Neural progenitor cell (in vitro differentiated cells): ENCODE results near the gene HIVEP2. TPM values are rescaled to one million over a fixed set of nuclear protein-coding genes. Genes with fewer than 3 reads are reported as not detected.
A peak's percentile ranks its signal among the peaks of the same experiment; 100 is the strongest.

ENCODE experiments used
- DNase-seq: peaks from one replicate; pipeline ENCODE4 v3.0.0-alpha.2; 2016; ENCODE audit warnings: low spot score
- H2AFZ ChIP-seq: fragments of 200-600 bp; sonication (generic); replicated peaks from 2 replicates; pipeline ENCODE4 v1.6.1; 2016; ENCODE audit warnings: antibody characterized with exemption
- H3F3A ChIP-seq: fragments of 200-600 bp; sonication (generic); 2 replicates; pipeline ENCODE4 v1.6.1; 2016; ENCODE audit warnings: antibody characterized with exemption, low read depth
- H3K27ac ChIP-seq: fragments of 200-600 bp; sonication (generic); 2 replicates; pipeline ENCODE4 v1.5.1; 2016; ENCODE audit warnings: mild to moderate bottlenecking
- H3K27me3 ChIP-seq: fragments of 200-600 bp; sonication (generic); 2 replicates; pipeline ENCODE4 v1.6.1; 2016; ENCODE audit warnings: mild to moderate bottlenecking, moderate library complexity
- H3K36me3 ChIP-seq: fragments of 200-600 bp; sonication (generic); 2 replicates; pipeline ENCODE4 v1.5.1; 2016
- H3K4me1 ChIP-seq: fragments of 200-600 bp; sonication (generic); 2 replicates; pipeline ENCODE4 v1.6.1; 2016; ENCODE audit warnings: mixed run types
- H3K4me2 ChIP-seq: fragments of 200-600 bp; sonication (generic); 2 replicates; pipeline ENCODE4 v1.6.1; 2016
- H3K4me3 ChIP-seq: fragments of 200-600 bp; sonication (generic); 2 replicates; pipeline ENCODE4 v1.5.1; 2016
- H3K79me2 ChIP-seq: fragments of 200-600 bp; sonication (generic); 2 replicates; pipeline ENCODE4 v1.6.1; 2016; ENCODE audit warnings: low read depth
- H3K9ac ChIP-seq: fragments of 200-600 bp; sonication (generic); 2 replicates; pipeline ENCODE4 v1.6.1; 2016
- H3K9me3 ChIP-seq: fragments of 200-600 bp; sonication (generic); 2 replicates; pipeline ENCODE4 v1.5.1; 2016; ENCODE audit warnings: low read depth
- H4K20me1 ChIP-seq: fragments of 200-600 bp; sonication (generic); 2 replicates; pipeline ENCODE4 v1.6.1; 2016; ENCODE audit warnings: low read depth
- H3K27ac Mint-ChIP-seq: 3 replicates; pipeline ENCODE4 v1.8.0; 2021; ENCODE audit warnings: mixed read lengths
- H3K27me3 Mint-ChIP-seq: 2 replicates; pipeline ENCODE4 v1.8.0; 2022; ENCODE audit warnings: low read depth, mild to moderate bottlenecking, inconsistent platforms, moderate library complexity, mixed read lengths; ENCODE audit not compliant: insufficient read depth
- H3K36me3 Mint-ChIP-seq: 3 replicates; pipeline ENCODE4 v1.8.0; 2021; ENCODE audit warnings: mixed read lengths
- H3K4me1 Mint-ChIP-seq: 3 replicates; pipeline ENCODE4 v1.8.0; 2021; ENCODE audit warnings: mixed read lengths
- H3K4me3 Mint-ChIP-seq: 3 replicates; pipeline ENCODE4 v1.8.0; 2021; ENCODE audit warnings: mild to moderate bottlenecking, moderate library complexity, mixed read lengths
- H3K9me3 Mint-ChIP-seq: 3 replicates; pipeline ENCODE4 v1.8.0; 2020; ENCODE audit warnings: mixed read lengths
- EZH2 ChIP-seq: fragments of 200-600 bp; sonication (generic); IDR thresholded peaks from 2 replicates; pipeline ENCODE4 v1.6.1; 2017; ENCODE audit warnings: antibody characterized with exemption, mild to moderate bottlenecking, moderate library complexity
- EZH2phosphoT487 ChIP-seq: fragments of 200-600 bp; sonication (generic); IDR thresholded peaks from 2 replicates; pipeline ENCODE4 v1.6.1; 2017; ENCODE audit warnings: antibody characterized with exemption
- total RNA-seq: library from RNA; depleted of rRNA; stranded (reverse); fragments of >200 nt; gene quantifications from 2 replicates; pipeline ENCODE4 v1.2.3, GENCODE V29; 2015; ENCODE audit warnings: low replicate concordance
- TF ChIP-seq, protein P1 (sequence below): fragments of 200-600 bp; sonication (generic); IDR thresholded peaks from 2 replicates; pipeline ENCODE4 v1.5.1; 2017; ENCODE audit warnings: antibody characterized with exemption, mild to moderate bottlenecking

Gene HIVEP2
- total RNA-seq, 1 donor from 2014 or later: 2.1 TPM

DNA sequence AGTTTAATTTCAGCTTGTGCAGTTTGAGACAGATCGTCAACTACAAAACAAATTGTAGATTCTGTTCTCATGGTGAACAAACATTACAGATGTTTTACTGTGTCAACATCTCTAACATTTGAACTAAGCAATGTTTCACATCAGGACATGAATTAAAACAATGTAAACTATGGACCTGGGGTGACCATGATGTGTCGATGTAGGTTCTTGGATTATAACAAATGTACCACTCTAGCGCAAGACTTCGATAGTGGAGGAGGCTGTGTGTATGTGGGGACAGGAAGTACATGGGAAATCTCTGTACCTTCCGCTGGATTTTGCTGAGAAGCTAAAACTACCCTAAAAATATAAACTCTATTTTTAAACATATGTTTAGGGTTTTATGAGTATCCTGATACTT is 17.1 kb downstream of the HIVEP2 start:
- no peak for DNase-seq
- no peak overlapping the region for H3K4me3 Mint-ChIP-seq
- Histone ChIP-seq H3K4me2 (no peak overlapping the region), H3F3A (peaks cover 3% of the 10 kb centered on the region), H4K20me1 (peaks cover 16% of the 10 kb centered on the region), H3K36me3 (no peaks in the 10 kb centered on the region), H3K4me3 (no peak overlapping the region), H2AFZ (no peak overlapping the region), H3K79me2 (no peaks in the 10 kb centered on the region), H3K4me1 (peaks cover 3% of the 10 kb centered on the region), H3K27ac (no peak overlapping the region), H3K27me3 (peaks cover 44% of the 10 kb centered on the region), H3K9me3 (no peaks in the 10 kb centered on the region), H3K9ac (no peak overlapping the region)
- no peaks in the 10 kb centered on the region for H3K36me3 Mint-ChIP-seq
- peaks cover 13% of the 10 kb centered on the region for H3K27me3 Mint-ChIP-seq
- TF ChIP-seq EZH2: no peak
- TF ChIP-seq, protein P1, sequence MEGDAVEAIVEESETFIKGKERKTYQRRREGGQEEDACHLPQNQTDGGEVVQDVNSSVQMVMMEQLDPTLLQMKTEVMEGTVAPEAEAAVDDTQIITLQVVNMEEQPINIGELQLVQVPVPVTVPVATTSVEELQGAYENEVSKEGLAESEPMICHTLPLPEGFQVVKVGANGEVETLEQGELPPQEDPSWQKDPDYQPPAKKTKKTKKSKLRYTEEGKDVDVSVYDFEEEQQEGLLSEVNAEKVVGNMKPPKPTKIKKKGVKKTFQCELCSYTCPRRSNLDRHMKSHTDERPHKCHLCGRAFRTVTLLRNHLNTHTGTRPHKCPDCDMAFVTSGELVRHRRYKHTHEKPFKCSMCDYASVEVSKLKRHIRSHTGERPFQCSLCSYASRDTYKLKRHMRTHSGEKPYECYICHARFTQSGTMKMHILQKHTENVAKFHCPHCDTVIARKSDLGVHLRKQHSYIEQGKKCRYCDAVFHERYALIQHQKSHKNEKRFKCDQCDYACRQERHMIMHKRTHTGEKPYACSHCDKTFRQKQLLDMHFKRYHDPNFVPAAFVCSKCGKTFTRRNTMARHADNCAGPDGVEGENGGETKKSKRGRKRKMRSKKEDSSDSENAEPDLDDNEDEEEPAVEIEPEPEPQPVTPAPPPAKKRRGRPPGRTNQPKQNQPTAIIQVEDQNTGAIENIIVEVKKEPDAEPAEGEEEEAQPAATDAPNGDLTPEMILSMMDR: no peak
- TF ChIP-seq EZH2phosphoT487: no peak
- no peak overlapping the region for H3K27ac Mint-ChIP-seq
- H3K4me1 Mint-ChIP-seq: peaks cover 9% of the 10 kb centered on the region
- H3K9me3 Mint-ChIP-seq: no peaks in the 10 kb centered on the region

DNA sequence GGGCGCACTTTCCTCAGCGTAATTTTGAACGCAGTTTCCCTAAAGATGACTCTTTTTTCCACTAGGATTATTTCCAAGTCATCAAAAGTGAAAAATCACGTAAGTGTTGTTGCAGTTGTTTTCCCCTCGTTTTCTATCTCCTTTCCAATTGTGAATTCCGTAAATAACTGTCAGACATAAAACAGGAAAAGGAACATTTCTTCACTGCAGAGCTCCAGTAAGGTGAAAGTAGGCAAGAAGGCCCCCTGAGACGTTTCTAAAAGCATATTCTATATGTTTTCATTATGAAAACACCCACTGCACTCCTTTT is 17.8 kb downstream of the HIVEP2 start:
- TF ChIP-seq EZH2phosphoT487 (no peak), EZH2 (peak; percentile 33)
- TF ChIP-seq, protein P1: no peak
- peak overlapping the region; percentile 77 for H2AFZ ChIP-seq
- H3K9ac ChIP-seq: peak overlapping the region; percentile 36
- H3K9me3 ChIP-seq: no peaks in the 10 kb centered on the region
- no peaks in the 10 kb centered on the region for H3K36me3 ChIP-seq
- H3K4me3 Mint-ChIP-seq: peak overlapping the region; percentile 84
- H3K27ac Mint-ChIP-seq: no peak overlapping the region
- H3K36me3 Mint-ChIP-seq: no peaks in the 10 kb centered on the region
- peaks cover 9% of the 10 kb centered on the region for H3K4me1 Mint-ChIP-seq
- peaks cover 13% of the 10 kb centered on the region for H3K27me3 Mint-ChIP-seq
- peaks cover 44% of the 10 kb centered on the region for H3K27me3 ChIP-seq
- peaks cover 16% of the 10 kb centered on the region for H4K20me1 ChIP-seq
- H3K9me3 Mint-ChIP-seq: no peaks in the 10 kb centered on the region
- peaks cover 3% of the 10 kb centered on the region for H3K4me1 ChIP-seq
- no peak for DNase-seq
- no peak overlapping the region for H3K27ac ChIP-seq
- H3F3A ChIP-seq: peaks cover 3% of the 10 kb centered on the region
- no peaks in the 10 kb centered on the region for H3K79me2 ChIP-seq
- peak overlapping the region; percentile 87 for H3K4me2 ChIP-seq
- peak overlapping the region; percentile 70 for H3K4me3 ChIP-seq

DNA sequence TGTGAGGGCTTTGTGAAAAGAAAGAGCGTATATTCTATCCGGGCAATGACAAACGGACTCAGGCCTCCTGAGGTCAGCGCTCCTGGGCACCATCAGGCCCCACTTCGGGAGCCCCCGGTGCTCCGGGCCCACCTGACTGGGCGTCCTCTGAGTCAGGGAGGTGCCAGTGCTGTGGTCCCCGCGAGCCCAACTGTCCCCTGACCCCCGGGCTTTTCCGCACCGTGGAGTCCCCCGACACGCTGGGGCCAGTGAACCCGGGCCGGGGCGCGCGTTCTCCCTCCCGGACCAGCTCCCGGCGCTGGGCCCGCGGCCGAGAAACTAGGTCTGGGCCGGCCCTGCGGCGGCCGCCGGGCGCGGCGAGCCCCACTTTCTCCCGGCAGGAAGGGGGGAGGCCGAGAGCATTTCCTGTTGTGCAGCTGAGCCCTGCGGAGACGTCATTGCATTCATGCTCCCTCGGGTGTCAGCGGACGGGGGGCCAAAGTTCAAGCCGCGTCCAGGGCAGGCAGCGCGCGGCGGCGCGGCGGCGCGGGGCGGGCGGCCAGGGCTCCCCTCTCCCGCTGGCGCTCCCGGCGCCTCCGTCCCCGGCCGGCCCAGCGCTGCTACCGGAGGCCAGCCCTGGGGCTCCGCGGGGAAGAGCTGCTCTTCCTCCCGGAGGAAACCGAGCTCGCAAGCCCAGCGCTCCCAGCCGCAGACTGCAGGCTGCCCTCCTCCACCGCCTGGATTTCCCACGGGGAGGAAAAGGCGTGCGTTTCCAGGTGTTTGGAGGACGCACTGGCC is 18.3 kb downstream of the HIVEP2 start:
- Mint-ChIP-seq H3K36me3 (no peaks in the 10 kb centered on the region), H3K27me3 (peaks cover 13% of the 10 kb centered on the region), H3K4me3 (peak overlapping the region; percentile 87), H3K27ac (no peak overlapping the region), H3K4me1 (peaks cover 9% of the 10 kb centered on the region), H3K9me3 (no peaks in the 10 kb centered on the region)
- DNase-seq: peak; percentile 80
- H3K4me2 ChIP-seq: peak overlapping the region; percentile 87
- peaks cover 3% of the 10 kb centered on the region for H3K4me1 ChIP-seq
- H4K20me1 ChIP-seq: peaks cover 16% of the 10 kb centered on the region
- H3K4me3 ChIP-seq: peak overlapping the region; percentile 70
- H3K27me3 ChIP-seq: peaks cover 44% of the 10 kb centered on the region
- no peaks in the 10 kb centered on the region for H3K36me3 ChIP-seq
- H3K9me3 ChIP-seq: no peaks in the 10 kb centered on the region
- peak; percentile 43 for TF ChIP-seq EZH2phosphoT487
- TF ChIP-seq EZH2: peak; percentile 81
- TF ChIP-seq, protein P1: no peak
- H3K79me2 ChIP-seq: no peaks in the 10 kb centered on the region
- H2AFZ ChIP-seq: peak overlapping the region; percentile 83
- peak overlapping the region; percentile 36 for H3K9ac ChIP-seq
- H3F3A ChIP-seq: peaks cover 3% of the 10 kb centered on the region
- H3K27ac ChIP-seq: no peak overlapping the region
